Measurements from ENCODE around the gene RHOF. TPM values are rescaled to one million over a fixed set of nuclear protein-coding genes. Genes with fewer than 3 reads are reported as not detected.
"Not testable (repeated sequence)": the region's sequence is repeated elsewhere in the genome, so short reads cannot be mapped to it uniquely, and the experiment has no call there.

The RHOF gene
- total RNA-seq, 4 donors from 2014 or later = 22.8 to 105 (median 69.9) TPM

DNA sequence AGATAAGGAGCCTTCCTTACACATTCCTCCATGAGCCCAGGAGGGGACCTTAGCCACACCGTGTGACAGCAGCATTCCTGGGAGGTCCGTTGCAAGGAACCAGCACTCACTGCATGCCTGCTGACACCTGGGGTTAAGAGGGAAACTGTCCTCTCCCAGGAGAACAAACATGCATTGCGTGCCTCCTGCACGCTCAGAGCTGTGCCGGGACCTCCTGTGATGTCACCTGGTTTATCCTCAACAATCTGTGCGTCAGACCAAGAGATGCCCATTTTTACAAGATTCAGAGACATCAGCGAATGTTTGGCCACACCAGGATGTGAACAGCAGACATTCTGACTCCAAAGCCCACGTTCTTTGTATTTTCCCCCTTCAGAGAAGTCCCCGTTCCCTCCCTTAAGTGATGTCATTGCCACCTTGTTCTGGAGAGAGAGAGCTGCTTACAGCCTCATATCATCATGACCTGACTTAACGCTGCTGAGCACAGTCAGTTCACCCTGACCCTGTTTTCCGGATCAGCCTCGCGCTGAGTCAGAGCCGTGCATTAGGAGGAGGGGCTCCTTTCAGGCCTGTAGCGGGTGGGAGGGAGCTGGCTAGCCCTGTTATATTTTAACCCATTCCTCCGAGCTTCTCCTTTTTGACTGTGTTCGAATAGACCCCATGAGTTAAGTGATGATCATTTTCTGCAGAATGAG lies 44.8 kb downstream of the RHOF start:
- intact Hi-C loops (cut with DNase I) = no loop called here
- Histone ChIP-seq H3K4me3 (replicated peaks in 1 of 3) (no peak overlapping the region), H3K4me1 (peaks cover 10 to 14% of the 10 kb centered on the region in 2 donors), H3K9me3 (no peaks in the 10 kb centered on the region), H3K36me3 (no peaks in the 10 kb centered on the region), H3K27ac (no peak overlapping the region), H3K27me3 (no peaks in the 10 kb centered on the region)
- DNase-seq = no peak
- TF ChIP-seq POLR2A (IDR thresholded peaks at IDR 0.05) = no peak
- TF ChIP-seq, protein P1, sequence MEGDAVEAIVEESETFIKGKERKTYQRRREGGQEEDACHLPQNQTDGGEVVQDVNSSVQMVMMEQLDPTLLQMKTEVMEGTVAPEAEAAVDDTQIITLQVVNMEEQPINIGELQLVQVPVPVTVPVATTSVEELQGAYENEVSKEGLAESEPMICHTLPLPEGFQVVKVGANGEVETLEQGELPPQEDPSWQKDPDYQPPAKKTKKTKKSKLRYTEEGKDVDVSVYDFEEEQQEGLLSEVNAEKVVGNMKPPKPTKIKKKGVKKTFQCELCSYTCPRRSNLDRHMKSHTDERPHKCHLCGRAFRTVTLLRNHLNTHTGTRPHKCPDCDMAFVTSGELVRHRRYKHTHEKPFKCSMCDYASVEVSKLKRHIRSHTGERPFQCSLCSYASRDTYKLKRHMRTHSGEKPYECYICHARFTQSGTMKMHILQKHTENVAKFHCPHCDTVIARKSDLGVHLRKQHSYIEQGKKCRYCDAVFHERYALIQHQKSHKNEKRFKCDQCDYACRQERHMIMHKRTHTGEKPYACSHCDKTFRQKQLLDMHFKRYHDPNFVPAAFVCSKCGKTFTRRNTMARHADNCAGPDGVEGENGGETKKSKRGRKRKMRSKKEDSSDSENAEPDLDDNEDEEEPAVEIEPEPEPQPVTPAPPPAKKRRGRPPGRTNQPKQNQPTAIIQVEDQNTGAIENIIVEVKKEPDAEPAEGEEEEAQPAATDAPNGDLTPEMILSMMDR (IDR thresholded peaks at IDR 0.05) = no peak
- 77 to 81% methylated on average over 16 to 17 of the region's 17 CpGs for WGBS, 2 donors

DNA sequence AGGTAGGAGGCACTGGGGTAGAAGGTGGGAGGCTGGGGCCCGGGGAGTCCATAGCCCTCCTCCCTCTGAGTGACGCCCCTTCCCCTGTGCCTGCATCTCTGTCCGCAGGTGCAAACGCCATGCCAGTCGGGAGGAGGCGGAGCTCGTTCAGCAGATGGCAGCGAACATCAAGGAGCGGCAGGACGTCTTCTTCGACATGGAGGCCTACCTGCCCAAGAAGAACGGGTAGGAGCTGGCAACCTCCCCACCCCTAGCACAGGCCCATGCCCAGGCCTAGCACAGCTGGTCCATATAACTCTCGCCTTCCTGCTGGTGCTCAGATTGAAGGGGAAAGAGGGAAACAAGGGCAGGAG lies 45.3 kb downstream of the RHOF start:
- peaks cover 5 to 9% of the 10 kb centered on the region in 2 donors for H3K4me1 ChIP-seq
- H3K36me3 ChIP-seq = no peaks in the 10 kb centered on the region
- 74 to 79% methylated on average over 13 of the region's 13 CpGs for WGBS, 2 donors
- no peak for TF ChIP-seq POLR2A (IDR thresholded peaks at IDR 0.05)
- TF ChIP-seq, protein P1 (IDR thresholded peaks at IDR 0.05) = no peak
- H3K27me3 ChIP-seq = no peaks in the 10 kb centered on the region
- intact Hi-C loops (cut with DNase I) = no loop called here
- DNase-seq = no peak
- H3K4me3 ChIP-seq (replicated peaks in 1 of 3) = no peak overlapping the region
- H3K27ac ChIP-seq = no peak overlapping the region
- H3K9me3 ChIP-seq = no peaks in the 10 kb centered on the region

DNA sequence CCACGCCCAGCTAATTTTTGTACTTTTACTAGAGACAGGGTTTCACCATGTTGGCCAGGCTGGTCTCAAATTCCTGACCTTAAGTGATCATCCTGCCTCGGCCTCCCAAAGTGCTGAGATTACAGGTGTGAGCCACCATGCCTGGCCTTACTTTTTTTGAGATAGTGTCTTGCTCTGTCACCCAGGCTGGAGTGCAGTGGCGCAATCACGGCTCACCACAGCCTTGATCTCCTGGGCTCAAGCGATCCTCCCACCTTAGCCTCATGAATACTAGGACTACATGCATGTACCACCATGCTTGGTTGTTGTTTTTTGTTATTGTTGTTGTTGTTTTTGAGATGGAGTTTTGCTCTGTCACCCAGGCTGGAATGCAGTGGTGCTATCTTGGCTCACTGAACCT lies 47.9 kb downstream of the RHOF start:
- H3K4me1 ChIP-seq; H3K27me3 ChIP-seq; H3K4me3 ChIP-seq (replicated peaks in 1 of 3); H3K9me3 ChIP-seq; intact Hi-C loops (cut with DNase I); DNase-seq; H3K27ac ChIP-seq; H3K36me3 ChIP-seq: not testable (repeated sequence)
- WGBS, 2 donors = 96 to 97% methylated on average over 5 of the region's 5 CpGs

DNA sequence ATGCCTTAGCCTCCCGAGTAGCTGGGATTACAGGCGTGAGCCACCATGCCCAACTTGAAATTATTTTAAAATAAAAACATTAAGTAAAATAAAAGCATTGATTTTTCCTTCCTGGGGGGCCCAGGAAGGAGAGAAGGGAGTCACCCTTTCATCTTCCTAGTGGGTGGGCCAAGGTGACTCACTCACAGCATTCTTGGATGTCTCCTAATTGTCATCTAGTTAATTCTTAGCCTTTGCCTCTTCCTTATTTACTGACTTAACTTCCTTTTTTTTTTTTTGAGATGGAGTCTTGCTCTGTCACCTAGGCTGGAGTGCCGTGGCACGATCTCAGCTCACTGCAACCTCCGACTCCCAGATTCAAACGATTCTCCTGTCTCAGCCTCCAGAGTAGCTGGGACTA lies 51.7 kb downstream of the RHOF start:
- TF ChIP-seq, protein P1 (IDR thresholded peaks at IDR 0.05) = no peak
- TF ChIP-seq POLR2A (IDR thresholded peaks at IDR 0.05) = no peak
- Histone ChIP-seq H3K27me3 (no peaks in the 10 kb centered on the region), H3K4me3 (replicated peaks in 1 of 3) (no peak overlapping the region), H3K4me1 (no peaks in the 10 kb centered on the region), H3K36me3 (no peaks in the 10 kb centered on the region), H3K9me3 (no peaks in the 10 kb centered on the region), H3K27ac (no peak overlapping the region)
- intact Hi-C loops (cut with DNase I) = no loop called here
- WGBS, 2 donors = 84 to 95% methylated on average over 6 of the region's 6 CpGs
- no peak for DNase-seq

DNA sequence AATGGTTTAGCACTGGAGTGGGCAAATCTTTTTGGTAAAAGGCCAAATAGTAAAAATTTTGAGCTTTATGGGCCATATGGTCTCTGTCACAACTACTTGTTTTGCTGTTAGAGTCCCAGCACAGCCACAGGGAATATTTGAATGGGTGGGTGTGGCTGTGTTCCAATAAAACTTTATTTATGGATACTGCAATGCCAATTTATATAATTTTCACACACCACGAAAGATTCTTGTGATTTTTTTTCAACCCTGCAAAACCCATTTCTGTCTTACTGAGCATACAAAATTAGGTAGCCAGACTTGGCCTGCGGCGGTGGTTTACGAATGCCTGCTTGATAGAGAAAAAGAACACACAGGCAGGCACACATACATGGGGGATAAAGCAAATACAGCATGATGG lies 52.6 kb downstream of the RHOF start:
- Histone ChIP-seq H3K4me1 (no peaks in the 10 kb centered on the region), H3K27ac (no peak overlapping the region), H3K4me3 (replicated peaks in 1 of 3) (no peak overlapping the region), H3K9me3 (no peaks in the 10 kb centered on the region), H3K36me3 (no peaks in the 10 kb centered on the region), H3K27me3 (no peaks in the 10 kb centered on the region)
- TF ChIP-seq, protein P1 (IDR thresholded peaks at IDR 0.05) = no peak
- intact Hi-C loops (cut with DNase I) = no loop called here
- no peak for DNase-seq
- 94 to 99% methylated on average over 4 of the region's 4 CpGs for WGBS, 2 donors
